GM21723 (cell line): ENCODE results near the gene PIGR.

Source experiments
- ATAC-seq: cut with Tn5 transposase; IDR thresholded peaks from one replicate; pipeline ENCODE4 v1.9.1; 2021; ENCODE audit warnings: mild to moderate bottlenecking, moderate library complexity; ENCODE audit not compliant: unreplicated experiment

Gene PIGR

DNA sequence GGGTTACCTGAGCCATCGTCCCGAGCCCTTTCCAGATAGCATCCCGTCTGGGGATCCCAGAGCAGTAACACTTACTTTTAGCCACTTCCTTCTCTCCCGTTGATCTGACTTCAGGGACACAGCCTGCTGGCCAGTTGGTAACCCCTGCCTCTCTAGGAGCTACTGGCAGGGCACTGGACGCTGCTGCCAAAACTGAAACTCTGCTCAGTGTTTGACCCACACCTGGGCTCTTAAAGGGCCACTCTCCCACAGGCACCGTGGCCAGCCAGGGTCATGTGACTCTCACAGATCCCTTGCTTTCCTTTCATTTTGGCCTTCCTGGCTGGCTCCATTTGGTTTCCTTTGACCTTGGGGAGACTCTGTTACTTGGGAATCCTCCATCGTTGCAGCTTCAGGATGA lies at the start of gene PIGR:
Gene PIGR (minus strand): TSS at position 206 of the 400 bp plus-strand sequence. CDS start 5,935 bp downstream, outside the sequence.
- ATAC-seq: no peak

GRCh38 chr1:206992790-206993189 lies 46.5 kb upstream of the PIGR start:
- ATAC-seq: no peak

DNA sequence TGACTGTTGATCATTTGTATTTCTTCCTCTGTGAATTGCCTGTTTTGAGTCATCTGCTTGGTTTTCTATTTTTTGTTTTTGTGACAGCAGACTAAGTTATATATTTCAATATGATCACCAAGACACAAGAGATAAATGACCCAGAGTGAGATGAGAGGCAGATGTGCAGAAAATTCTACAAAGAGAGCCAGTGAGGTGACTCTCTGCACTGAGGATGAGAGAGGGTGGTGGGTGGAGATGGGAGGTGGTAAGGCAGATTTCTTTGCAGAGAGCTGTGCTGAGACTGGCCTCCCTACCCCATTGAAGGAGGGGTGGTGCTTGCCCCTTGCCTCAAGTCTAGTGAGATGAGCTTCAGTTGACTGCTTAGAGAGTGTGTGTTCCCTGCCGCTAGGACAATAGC lies 41.6 kb upstream of the PIGR start:
- no peak for ATAC-seq

GRCh38 chr1:206986885-206987284 lies 40.6 kb upstream of the PIGR start:
- no peak for ATAC-seq

DNA sequence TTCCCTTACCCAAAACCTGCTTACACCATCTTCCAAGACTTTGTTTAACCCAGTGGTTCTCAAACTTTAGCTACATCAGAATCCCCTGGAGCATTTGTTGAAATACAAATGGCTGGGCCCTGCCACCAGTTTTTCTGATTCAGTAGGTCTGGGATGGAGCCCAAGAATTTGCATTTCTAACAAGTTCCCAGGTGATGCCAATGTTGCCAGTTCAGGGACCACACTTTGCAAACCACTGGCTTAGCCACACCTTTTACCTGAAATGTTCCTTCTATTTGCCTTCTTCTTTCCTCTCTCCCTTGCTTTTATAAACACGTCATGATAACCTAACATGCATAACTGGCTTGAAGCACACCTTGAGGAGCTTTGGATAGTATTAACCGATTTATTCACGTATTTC lies 40.1 kb upstream of the PIGR start:
- ATAC-seq: no peak

DNA sequence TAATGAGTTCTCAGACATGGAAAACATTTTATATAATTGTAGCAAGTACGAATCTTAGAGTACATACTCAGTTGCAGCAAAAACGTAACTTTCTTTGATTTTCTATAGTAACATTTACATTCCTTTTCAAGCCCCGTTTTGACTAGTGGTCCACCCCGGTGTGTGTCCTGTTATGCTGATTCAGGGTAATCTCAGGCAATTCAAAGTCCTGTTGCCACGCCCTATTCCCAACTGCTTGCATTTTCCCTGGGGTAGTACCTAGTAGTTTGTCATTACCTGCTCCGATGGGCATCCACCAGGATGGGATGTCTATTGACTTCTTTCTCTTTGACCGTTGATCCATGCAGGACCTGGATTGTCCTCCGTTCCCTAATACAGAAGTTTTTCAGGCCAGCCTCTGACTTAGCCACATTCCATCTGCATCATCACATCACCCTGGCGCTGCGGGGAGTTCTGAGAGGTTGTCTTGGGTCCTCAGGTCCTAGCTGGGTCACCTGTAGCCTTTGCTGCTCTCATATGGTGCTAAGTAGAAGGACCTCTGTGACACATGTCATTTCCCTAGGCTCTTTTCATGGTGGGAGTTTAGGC lies 39.0 kb upstream of the PIGR start:
- no peak for ATAC-seq

GRCh38 chr1:206982216-206982615 lies 36.0 kb upstream of the PIGR start:
- no peak for ATAC-seq

DNA sequence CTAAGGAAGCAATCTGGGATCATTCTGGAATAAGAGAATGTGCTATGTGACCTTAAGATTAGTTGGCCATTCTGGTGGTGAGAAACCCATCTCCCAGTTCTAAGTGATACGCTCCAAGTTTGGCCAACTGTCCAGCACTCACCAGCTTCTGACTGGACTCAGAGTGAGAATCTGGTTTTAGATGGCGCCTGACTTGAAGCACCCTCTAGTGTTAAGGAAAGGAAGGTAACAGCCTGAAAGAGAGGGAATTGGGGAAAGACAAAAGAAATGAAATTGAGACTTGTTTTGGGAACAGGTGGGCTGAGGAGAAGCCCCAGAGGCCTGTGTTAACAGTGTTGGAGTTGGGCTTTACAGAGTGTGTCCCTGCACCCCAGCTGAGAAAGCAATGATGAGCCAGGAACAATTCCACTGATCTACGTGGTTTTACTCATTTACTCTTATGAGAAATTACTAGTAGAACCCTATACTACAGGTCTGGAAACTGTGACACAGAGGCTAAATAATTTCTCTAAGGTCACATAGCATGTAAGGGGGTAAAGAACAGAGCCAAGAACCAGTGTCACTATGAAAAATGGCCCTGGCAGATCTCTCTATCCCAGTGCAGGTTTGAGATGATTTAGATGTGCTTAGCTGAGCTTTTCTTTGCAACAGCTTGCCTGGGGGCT lies 33.2 kb upstream of the PIGR start:
- ATAC-seq: no peak

DNA sequence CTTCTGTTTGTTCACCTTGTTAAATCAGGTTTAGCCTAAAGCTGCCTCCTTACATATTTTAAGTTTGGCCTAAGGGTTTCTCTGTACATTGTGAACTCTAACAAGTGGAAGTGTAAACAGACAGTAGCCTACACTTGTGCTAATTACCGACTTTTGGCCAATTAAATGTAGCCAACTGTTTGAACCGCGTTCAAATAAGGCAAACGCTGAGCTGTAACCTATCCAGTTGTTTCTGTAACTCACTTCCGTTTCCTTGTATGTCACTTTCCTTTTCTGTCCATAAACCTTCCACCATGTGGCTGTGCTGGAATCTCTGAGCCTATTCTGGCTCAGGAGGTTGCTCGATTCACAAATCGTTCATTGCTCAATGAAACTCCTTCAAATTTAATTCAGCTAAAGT lies 32.0 kb upstream of the PIGR start:
- ATAC-seq: no peak

DNA sequence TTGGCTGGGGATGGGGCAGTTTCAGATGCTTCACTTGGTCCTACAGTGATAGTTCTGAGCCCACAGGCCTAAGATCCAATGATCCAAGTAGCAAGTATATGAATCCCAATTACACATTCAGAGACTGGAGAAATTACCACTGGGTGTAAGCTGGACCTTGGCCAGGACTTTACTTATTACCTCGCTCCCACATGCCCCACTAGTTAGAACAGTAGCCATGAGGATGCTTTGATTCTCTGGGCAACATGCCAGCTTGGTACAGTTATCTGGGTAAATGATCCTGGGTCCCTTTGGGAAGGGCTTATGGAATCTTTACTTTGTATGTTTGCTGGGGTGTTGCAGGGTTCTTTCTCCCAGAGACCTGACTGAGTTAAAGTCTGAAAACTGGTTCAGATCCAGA lies 29.0 kb upstream of the PIGR start:
- ATAC-seq: no peak

GRCh38 chr1:206974140-206974539 lies 27.9 kb upstream of the PIGR start:
- ATAC-seq: no peak

GRCh38 chr1:206972728-206973127 lies 26.5 kb upstream of the PIGR start:
- ATAC-seq: no peak

DNA sequence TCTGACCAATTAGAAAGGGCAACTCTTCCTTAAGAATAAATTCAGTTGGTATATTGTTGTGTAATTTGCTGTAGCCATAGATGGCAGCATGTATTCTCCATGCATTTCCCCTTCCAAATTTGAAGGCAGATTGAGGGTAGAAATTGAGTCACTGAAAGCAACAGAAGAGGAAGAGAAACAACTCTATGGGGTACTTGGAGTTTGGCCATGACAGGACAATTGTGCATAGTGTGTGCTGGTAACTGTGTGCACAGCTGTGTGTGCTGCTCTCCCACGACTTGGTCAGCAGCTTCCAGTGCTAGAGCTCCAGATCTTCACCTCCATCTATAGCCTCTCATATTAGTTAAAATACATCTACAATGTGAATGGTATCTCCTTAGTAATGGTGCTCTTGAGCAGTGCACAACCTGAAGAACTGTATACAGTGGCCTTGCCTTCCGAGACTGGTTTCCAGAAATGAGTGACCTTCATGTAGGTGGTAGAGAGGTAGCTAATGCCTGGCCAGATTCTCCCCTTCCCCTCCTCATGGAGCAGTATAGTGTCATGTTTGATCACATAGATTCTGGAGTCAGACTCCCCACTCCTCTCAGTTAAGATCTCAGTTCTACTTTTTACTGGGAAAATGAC lies 24.9 kb upstream of the PIGR start:
- peak; percentile 69 for ATAC-seq

- no peak for ATAC-seq
Observed at GRCh38 chr1:206970446-206970845, 24.2 kb upstream of the PIGR start, which contains the start of gene FCAMR. Gene FCAMR (minus strand): TSS chr1:206970460. CDS start chr1:206970125, 335 bp downstream.

GRCh38 chr1:206969090-206969489 lies 22.8 kb upstream of the PIGR start:
- ATAC-seq: no peak

DNA sequence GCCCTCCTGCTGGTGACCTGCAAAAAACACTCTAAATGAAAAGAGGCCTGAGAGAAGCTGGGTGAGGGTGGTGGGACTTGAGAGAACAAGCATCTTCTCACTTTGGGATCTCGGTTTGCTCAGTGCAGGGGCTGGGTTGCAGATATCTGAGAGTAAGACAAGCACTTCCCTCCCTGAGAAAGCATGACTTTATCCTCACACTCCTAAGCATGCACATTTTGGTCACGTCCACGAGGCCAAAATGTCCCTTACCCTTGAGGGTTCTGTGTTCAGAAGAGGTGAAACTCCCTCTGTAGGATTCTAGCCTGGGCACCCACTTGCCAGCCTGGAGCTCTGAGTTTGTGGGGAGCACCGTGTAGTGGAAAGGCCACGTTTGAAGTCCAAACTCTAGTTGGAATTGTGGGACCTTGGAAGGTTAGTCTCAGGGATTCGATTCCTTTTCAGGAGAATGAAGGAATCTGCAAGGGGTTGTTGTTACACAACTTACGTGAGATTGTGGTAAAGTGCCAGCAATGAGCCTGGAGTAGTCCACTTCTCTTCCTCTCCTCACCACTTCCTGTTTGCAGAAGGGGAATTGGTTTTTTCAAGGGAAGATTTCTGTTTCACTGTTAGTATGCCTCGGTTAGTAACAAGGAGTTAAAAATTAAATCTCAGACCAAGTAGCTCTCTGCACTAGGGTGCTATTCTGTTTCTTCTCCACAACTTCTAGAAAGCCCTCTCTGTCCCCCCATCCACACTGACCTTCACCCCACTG lies 21.0 kb upstream of the PIGR start:
- ATAC-seq: no peak

- ATAC-seq: no peak
Observed at GRCh38 chr1:206965781-206966180, 19.5 kb upstream of the PIGR start.

- no peak for ATAC-seq
Observed at GRCh38 chr1:206963740-206964139, 17.5 kb upstream of the PIGR start.

DNA sequence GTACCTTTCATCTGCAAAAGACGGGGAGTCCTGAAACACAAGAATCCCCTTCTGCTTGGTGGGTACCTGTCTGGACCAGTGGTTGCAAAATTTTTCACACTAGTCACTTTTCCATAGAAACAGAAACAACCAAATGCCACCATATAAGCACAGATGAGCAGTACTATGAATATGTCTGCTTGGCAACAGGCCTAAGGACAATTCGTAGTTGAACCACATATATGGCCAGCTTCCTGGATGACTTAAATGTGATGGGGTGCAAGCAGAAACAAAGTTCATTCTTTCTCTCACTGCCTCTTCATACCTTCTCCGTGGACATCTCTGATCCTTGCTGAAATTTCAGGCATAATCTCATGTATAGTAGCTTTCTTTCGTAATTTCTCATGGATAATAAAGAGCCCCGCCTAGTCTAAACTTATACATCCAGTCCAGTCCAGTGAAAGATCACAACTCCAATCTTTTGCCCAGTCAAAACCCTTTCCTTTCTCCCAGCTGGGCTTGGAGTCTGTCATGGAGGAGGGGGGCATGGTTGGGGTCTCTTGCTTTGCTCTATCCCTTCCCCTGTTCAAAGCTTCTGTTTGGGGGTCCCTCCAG lies 16.9 kb upstream of the PIGR start:
- no peak for ATAC-seq

GRCh38 chr1:206962272-206962671 lies 16.0 kb upstream of the PIGR start:
- no peak for ATAC-seq

- ATAC-seq: no peak
Observed at GRCh38 chr1:206961668-206962067, 15.4 kb upstream of the PIGR start.
